ENCODE measurements around the gene KRTAP10-1.

Gene KRTAP10-1

DNA sequence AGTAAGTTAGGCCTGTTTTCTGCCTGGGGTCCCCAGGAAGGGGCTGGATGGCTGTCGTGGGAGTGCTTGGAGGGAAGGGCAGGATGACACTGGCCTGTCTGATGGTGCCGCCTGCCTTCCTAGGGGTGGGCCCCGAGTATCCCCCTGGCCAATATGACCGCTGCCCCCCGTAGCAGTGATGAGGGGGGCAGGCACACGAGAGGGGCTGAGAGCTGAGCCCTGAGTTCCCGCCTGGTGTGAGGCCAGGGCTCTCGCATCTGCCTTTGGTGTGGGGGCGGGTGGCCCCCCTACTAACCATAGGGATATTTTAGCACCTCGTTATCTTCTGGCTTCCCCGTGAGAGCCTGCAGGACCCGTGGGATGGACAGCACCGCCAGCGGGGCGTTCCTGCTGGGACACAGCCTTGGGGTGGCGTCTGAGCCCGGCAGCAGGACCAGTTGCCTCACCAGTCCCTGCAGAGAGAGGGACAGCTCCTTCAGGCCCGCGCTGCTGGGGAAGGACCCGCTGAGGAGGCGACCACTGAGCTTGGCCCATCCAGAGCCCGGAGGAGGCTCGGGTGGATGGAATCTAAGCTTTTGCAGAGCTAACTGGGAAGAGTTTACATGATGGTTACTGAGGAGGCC lies 10.4 kb downstream of the KRTAP10-1 start:
- in situ Hi-C loops (cut with HindIII; ENCODE audit: low sequenced_read_pairs): no loop called here

DNA sequence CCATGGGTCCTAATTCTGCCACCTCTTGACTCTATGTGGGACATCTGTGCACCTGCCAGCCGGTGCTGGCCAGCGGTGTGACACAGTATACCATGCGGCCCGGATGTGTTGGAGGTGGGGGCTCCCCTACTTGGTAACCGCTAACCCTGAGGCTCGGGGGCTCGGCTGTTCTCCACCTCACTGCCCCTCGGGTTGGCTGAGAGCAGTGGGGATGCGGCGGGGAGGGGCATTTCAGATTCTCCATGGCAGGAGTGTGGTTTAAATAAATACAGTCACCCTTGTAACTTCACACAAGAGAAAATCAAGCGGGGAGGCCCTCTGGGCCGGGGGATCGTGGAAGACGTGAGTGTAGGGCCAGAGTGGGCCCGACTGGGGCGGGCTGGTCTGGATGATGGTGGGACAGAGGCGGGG lies 11.0 kb downstream of the KRTAP10-1 start:
- in situ Hi-C loops (cut with HindIII; ENCODE audit: low sequenced_read_pairs): no loop called here

DNA sequence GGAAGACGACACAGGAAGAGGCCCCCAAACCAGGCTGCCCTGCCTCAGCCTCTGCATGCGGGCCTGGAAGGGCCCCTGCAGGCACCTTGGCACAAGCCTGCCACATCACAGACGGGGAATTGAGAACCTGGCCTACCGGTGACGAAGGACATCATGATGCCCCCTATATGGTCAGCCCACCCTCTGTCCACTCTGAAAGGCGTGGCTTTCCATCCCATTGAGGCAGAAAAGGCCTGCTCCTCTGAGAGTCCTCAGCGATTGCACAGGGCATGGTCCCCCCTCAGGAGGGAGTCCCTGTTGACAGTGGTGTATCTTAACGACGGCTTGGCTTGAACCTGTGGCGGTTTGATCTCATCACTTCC lies 11.4 kb downstream of the KRTAP10-1 start:
- in situ Hi-C loops (cut with HindIII; ENCODE audit: low sequenced_read_pairs): no loop called here

DNA sequence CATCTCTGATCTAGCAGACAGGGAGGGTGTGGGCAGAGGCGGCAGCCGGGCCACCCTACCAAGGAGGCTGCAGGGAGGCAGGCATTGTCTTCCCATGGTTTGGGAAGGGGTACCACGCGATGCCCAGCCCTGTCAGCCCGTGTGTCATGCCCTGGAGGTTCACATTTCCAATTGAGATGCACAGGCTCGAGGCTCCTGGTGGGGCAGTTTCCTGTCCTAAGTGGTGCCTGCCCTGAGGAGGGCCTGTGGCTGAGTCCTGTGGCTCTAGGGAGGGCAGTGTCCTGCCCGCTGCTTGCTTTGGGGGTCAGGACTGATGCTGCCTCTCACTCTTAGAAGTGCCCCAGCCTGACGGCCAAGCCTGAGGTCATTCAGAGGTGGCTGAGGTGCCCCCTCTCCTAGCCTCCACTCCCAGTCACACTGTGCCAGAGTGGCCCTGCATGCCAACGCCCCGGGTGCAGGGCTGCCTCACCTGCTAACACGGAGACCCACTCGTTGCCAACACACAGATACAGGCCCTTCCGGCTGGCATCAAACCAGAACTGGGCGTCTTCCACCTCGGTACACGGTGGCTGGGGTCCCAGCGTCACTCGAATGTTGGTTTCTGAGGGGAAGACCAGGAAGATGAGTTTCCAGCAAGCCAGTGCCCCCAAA lies 11.9 kb downstream of the KRTAP10-1 start:
- in situ Hi-C loops (cut with HindIII; ENCODE audit: low sequenced_read_pairs): no loop called here

DNA sequence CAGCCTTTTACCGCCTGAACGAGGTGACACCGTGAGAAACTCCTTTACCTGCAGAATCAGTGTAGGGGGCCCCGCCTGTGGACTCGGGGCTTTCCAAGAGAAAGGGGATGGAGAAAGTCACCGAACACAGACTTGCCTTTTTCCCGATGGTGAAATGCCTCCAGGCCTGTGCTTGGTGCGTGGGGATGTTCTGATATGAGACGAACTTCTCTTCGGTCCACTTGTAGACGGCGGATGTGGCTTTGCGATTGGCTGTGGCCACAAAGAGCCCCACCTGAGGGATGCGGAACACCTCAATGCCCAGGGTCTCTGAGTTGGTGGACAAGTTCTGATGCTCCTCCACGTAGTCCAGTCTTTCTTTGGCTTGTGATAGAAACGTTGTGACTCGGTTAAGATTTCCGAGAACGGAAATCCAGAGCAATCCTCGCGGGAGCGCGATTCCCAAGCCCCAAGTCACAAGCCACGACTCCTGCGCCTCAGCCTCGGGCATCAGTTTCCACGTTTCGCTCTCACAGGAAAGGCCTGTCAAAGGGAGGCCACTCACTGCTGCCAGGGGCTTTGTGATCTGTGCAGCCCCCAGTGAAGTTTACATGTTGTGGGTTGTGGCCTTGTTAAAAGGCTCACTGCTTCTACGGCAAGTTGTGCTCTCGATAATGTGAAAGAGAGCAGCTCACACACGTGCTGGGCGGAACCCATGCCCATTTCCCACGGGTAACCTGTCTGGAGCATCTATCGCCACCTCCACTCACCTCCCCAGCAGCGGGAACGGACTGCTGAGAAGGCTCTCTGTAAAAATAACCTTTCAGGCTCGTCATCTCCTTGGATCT lies 12.6 kb downstream of the KRTAP10-1 start:
- in situ Hi-C loops (cut with HindIII; ENCODE audit: low sequenced_read_pairs): no loop called here

DNA sequence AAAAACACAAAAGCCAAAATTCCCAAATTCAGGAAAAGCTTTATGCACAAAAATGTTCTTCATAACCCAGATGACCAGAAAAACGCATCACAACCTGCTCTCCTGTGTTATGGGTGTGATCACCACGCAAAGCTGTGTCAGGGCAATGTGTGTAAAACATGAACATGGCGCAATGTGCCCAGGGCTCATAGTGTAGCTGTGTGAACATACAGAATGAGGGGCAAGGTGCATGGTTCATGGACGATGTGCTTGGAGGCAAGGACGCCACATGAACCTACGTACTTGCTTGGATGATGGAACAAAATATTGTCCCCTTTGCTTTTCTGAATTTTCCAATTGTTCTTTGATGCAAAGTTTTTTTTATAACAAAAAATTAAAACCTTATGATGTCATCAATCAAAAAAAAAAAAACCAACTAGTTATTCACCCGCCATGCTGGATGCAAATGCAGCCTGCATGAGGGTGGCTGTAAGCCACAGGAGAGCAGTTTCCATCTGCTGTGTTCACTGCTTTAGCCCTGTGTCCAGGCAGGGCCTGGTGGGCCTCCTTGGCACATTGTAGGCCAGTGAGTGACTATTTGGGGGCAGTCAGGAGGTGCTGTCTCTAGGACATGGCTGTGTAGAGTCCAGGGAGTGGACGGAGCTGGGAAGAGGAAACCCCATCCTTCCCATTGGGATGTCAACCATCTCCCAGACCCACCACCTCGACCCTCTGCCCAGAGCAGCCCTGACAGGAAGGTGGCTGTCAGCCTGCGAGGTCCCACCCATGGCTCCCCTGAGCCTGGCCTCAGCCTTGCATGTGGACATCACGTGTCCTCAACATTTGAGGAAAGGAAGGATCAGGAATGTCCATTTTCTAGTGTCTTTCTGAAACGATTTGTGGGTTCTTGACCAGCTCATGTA lies 13.6 kb downstream of the KRTAP10-1 start:
- in situ Hi-C loops (cut with HindIII; ENCODE audit: low sequenced_read_pairs): no loop called here

DNA sequence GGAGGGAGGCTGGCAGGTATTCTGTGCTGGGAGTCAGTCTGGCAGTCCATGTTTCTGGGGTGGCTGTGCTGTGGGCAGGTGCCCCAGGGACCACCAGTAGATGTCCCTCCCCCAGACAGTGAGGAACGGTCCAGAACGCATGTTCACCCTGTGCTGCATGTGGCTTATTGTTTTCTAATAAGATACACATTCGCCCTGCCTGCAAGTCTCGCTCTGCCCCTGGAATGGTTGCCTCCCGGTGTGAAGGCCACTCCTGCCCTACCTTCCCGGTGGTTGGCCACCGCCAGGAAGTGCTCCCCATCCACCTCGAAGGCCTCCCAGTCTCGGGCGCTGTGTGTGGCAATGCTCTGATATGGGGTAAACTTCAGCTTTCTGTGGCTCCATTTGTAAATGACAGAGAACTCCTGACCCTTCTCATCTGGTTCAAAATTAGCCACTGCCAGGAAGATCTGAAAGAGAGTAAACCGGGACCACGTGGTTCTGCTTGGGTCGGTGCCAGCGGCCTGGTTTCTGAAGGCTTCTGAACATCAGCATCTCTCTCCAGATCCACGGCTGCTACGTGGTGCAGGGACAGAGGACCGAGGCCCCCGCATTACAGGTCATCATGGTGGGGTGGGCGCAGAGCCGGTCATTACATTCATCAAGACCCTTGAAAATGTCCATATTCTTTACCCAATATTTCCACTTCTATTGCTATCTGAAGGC lies 14.5 kb downstream of the KRTAP10-1 start:
- in situ Hi-C loops (cut with HindIII; ENCODE audit: low sequenced_read_pairs): no loop called here

DNA sequence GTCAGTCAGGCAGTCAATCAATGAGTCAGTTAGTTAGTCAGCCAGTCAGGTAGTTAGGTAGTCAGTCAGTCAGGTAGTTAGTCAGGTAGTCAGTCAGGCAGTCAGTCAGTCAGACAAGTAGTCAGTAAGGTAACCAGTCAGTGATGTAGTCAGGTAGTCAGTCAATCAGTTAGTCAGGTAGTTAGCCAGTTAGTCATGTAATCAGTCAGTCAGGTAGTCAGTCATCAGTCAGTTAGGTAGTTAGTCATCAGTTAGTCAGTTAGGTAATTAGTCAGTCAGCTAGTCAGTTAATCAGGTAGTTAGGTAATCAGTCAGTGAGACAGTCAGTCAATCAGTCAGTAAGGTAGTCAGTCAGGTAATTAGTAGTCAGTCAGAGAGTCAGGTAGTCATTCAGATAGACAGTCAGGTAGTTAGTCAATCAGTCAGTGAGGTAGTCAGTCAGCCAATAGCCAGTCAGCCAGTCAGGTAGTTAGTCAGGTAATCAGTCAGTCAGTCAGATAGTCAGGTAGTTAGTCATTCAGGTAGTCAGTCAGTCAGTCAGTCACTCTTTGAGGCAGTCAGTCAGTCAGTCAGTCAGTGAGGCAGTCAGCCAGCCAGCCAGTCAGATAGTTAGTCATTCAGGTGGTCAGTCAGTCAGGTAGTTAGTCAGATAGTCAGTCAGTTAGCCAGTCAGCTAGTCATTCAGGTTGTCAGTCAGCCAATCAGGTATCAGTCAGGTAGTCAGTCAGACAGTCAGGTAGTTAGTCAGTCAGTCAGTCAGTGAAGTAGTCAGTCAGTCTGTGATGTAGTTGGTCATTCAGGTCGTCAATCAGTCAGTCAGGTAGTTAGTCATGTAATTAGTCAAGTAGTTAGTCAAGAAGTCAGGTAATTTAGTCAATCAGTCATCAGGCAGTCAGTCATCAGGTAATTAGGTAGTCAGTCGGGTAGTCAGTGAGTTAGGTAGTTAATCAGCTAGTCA lies 15.3 kb downstream of the KRTAP10-1 start:
- in situ Hi-C loops (cut with HindIII; ENCODE audit: low sequenced_read_pairs): no loop called here

DNA sequence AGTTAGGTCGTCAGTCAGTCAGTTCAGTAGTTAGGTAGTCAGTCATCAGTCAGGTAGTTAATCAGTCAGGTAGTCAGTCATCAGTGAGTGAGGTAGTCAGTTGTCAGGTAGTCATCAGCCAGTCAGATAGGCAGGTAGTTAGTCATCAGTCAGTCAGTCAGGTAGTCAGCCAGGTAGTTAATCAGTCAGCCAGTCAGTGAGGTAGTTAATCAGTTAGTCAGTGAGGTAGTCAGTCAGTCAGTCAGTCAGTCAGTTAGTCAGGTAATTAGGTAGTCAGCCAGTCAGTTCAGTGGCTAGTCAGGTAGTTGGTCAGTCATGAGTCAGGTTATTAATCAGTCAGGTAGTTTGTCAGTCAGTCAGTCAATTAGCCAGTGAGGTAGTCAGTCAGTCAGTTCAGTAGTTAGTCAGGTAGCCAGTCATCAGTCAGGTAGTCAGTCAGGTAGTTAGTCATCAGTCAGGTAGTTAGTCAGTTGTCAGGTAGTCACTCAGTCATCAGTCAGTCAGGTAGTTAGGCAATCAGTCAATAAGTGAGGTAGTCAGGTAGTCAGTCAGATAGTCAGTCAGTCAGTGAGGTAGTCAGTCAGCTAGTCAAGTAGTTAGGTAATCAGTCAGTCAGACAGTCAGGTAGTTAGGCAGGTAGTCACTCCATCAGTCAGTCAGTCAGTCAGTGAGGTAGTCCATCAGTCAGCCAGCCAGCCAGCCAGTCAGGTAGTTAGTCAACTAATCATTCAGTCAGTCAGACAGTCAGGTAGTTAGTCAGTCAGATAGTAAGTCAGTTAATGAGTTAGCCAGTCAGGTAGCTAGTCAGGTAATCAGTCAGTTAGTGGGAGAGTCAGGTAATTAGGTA lies 16.2 kb downstream of the KRTAP10-1 start:
- in situ Hi-C loops (cut with HindIII; ENCODE audit: low sequenced_read_pairs): no loop called here

DNA sequence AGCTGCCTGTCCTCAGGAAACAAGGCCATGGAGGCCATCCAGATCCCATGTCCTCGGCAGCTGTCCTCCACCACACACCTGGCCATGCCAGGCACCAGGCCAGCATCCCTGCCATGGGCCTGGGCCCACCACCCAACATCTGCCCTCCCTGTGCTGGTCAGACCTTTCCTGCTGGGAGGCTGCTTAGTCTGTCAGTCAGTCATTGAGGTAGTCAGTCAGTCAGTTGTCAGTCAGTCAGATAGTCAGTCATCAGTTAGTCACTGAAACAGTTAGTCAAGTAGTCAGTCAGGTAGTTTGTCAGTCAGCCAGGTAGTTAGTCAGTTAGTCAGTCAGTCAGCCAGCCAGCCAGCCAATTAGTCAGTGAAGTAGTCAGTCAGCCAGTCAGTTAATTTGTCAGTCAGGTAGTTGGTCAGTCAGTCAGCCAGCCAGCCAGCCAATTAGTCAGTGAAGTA lies 17.2 kb downstream of the KRTAP10-1 start:
- in situ Hi-C loops (cut with HindIII; ENCODE audit: low sequenced_read_pairs): no loop called here

DNA sequence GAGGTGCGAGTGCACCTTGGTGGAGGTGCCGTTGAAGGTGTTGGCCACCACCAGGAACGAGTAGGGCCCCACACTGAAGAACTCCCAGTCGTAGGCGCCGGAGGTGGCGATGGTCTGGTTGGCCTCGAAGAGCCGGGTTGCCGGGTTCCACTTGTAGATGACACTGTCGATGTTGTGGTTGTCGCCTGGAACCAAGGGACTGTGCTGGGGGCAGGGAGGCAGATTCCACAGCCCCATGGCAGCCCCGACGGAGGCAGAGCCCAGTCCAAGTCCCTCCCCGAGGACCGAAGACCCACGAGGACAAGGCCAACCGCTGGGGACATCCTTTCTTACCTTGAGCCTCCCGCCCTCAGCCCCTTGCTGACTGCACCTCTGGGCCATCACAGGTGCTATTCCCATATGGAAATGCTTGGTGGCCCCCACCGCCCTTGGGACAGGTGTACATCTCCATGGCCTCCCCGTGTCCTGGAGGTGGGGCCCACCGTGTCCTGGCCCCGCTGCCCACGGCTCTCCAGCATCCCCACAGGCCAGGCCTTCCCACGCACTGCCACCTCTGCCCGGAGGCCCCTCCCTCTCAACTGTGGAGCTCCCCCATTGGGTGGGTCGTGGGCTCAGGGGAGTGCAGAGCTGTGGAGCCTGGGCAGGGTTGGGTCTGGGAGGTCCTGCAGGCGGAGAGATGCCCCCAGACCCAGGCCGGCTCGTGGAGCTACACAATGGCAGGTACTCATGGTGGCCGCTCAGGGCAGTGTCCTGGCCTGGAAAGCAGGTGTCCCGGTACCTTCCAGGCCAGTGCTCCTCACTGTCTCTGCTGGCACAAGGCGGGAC lies 17.9 kb downstream of the KRTAP10-1 start:
- in situ Hi-C loops (cut with HindIII; ENCODE audit: low sequenced_read_pairs): no loop called here

DNA sequence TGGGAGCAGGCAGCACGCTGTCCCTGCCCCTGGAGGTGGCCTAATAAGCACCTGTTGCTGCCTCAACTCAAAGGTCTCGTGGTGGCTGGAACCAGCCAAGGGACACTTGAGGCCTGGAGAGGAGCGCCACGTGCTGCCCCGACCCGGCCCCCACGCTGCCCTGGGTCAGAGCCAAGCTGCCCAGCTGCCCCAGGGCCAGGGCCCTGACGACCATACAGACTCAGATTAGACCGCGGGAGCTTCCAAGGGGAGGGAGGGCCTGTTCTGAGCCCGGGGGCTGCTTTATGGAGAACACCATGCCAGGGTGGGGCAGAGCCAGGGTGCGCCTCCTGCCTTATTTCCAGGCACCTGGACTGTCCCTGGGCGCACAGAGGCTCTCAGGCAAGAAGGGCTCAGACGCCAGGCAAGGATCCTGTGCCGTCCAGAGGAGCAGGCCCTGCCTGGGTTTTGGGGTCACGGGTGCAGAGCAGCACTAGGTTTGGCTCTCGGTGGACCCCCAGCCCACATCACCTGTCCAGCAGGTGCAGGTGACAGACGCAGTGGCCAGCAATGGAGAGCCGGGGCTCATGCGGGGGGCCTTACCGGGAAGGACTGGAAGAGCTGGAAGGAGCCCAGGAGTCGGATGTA lies 18.6 kb downstream of the KRTAP10-1 start:
- in situ Hi-C loops (cut with HindIII; ENCODE audit: low sequenced_read_pairs): no loop called here

DNA sequence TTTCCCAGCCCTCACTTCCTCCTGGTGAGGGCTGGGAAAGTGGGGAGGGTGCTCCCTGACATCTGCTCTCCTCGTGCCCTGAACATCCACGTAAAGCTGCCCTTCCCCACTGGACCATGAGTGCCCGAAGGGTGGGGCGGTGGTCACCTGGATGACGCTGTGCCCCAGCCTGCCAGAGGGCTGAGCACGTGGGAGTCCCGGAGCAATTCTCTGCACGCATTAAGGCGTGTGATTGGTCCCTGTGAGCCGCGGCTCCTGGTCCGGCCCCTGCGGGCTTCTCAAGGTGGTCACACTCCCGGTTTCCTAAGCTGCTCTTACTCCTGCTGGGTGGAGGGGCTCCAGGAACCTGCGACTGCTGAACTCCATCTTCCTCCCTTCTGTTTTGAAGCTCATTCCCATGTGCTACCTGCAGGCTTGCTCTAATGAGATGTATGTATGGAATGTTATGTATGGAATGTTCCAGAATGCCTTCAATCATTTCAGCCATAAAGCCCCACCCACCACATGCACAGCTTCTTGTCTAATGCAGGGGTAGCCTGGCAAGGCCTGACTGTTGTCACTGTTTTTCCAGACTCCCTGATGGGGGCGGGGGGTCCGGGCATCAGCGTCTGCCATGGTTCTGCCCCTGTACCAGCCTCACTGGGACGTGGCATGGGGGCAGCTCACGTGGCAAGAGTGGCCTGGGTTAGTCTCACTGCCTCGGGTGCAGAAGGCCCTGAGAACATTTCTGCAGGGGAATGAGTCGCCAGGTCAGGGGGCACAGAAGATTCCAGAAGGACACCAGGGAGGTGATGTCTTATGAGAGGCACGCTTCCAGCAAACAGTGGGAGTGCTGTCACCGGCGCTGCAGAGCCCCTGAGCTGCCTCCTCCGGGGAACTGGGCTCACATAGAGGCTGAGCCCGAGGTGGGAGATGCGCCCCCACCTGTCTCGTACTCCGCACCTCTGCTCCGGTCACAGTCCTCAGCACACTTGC lies 19.4 kb downstream of the KRTAP10-1 start:
- in situ Hi-C loops (cut with HindIII; ENCODE audit: low sequenced_read_pairs): no loop called here

DNA sequence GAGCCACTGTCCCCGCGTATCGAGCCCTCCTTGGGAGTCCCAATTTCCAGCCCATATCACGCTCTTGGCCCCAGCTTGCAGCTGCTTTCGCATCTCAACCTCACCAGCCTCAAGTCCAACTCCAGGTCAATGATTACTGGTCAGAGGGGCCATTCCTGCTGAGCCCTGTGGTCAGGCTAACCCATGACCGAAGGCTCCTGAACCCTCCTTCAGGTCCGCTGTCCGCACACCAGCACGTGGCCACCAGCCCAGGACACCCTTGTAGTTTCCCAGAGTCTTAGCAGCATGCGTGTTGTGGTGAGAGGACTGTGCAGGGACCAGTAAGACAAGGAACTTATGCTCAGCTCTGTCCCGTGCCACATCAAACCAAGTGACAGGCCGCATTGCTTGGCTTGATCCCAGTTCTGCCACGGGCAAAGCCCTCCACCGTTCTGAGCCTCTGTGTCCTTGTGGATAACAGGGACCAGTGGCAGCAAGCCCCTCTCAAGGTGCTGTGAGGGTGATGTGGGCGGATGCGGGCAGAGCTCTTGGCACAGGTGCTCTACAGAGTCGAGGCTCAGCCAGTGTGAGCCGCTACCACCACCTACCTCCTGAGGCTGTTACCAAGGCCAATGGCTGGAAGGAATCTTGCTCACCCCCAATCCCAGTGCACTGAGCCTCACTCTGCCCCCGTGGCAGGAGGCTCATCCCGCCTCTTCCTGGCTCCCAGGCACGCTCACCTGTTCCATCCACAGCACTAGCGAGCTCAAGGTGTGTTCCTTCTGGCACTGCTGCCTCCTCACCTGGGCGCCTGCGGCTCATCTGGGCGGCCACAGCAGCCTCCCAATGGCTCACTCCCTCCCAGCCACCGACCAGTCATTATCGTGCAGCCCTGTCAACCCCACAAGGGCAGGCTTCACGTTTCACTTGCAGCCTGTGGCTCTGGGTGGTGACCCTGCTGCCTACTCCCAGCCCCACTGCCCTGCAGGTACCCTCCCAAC lies 20.4 kb downstream of the KRTAP10-1 start:
- in situ Hi-C loops (cut with HindIII; ENCODE audit: low sequenced_read_pairs): no loop called here

DNA sequence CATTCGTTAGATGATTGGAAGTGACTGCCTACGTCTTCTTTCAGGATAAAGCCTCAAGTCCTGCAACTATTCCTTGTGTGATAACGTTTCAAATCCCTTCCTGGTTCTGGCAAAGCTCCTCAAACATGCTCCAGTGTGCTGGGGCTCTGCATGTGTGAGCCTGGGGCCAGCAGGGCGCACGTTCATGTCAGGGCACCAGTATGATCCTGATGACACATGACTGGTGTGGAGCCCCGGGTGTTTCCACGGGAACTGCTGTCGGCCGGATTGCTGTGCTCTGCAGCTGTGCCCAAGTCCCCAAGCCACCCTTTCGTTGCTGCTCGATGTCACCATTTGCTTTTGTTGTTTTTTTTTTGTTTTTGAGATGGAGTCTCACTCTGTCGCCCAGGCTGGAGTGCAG lies 21.3 kb downstream of the KRTAP10-1 start:
- in situ Hi-C loops (cut with HindIII; ENCODE audit: low sequenced_read_pairs): no loop called here
